NCI-H345 (cell line): ENCODE results near the gene LRP6.
"Not testable (repeated sequence)": the region's sequence is repeated elsewhere in the genome, so short reads cannot be mapped to it uniquely, and the experiment has no call there.

Source experiments
- DNase-seq: peaks from one replicate; lab custom pipeline; 2025; lab: John Stamatoyannopoulos, UW

The LRP6 gene

GRCh38 chr12:12121061-12121460 lies 145.8 kb downstream of the LRP6 start:
- no peak for DNase-seq

GRCh38 chr12:12116677-12117076 lies 150.2 kb downstream of the LRP6 start:
- no peak for DNase-seq

- DNase-seq, result no peak
Measured at GRCh38 chr12:12115514-12115913, 151.3 kb downstream of the LRP6 start.

- DNase-seq, result not testable (repeated sequence)
Measured at GRCh38 chr12:12110923-12111555, 155.8 kb downstream of the LRP6 start.

- no peak for DNase-seq
Measured at GRCh38 chr12:12108441-12109058, 158.3 kb downstream of the LRP6 start.

GRCh38 chr12:12107678-12108077 lies 159.2 kb downstream of the LRP6 start:
- no peak for DNase-seq

GRCh38 chr12:12099102-12099501 lies 167.7 kb downstream of the LRP6 start:
- DNase-seq, result no peak

- DNase-seq, result no peak
Measured at GRCh38 chr12:12098691-12099015, 168.2 kb downstream of the LRP6 start.

- DNase-seq, result no peak
Measured at GRCh38 chr12:12097891-12098690, 168.8 kb downstream of the LRP6 start.

- no peak for DNase-seq
Measured at GRCh38 chr12:12095021-12095420, 171.8 kb downstream of the LRP6 start.

- DNase-seq, result no peak
Measured at GRCh38 chr12:12094481-12094880, 172.4 kb downstream of the LRP6 start.

GRCh38 chr12:12091977-12092663 lies 174.7 kb downstream of the LRP6 start:
- peak; percentile 84 for DNase-seq

GRCh38 chr12:12091071-12091470 lies 175.8 kb downstream of the LRP6 start:
- no peak for DNase-seq

- DNase-seq, result no peak
Measured at GRCh38 chr12:12088761-12089160, 178.1 kb downstream of the LRP6 start.

- no peak for DNase-seq
Measured at GRCh38 chr12:12088147-12088546, 178.7 kb downstream of the LRP6 start.

- no peak for DNase-seq
Measured at GRCh38 chr12:12087693-12088034, 179.2 kb downstream of the LRP6 start.

GRCh38 chr12:12086973-12087692 lies 179.7 kb downstream of the LRP6 start:
- no peak for DNase-seq

GRCh38 chr12:12086362-12086761 lies 180.5 kb downstream of the LRP6 start:
- no peak for DNase-seq

GRCh38 chr12:12083688-12084087 lies 183.2 kb downstream of the LRP6 start:
- DNase-seq, result no peak

GRCh38 chr12:12081836-12082497 lies 184.9 kb downstream of the LRP6 start:
- DNase-seq, result peak; percentile 12

- no peak for DNase-seq
Measured at GRCh38 chr12:12079291-12079690, 187.6 kb downstream of the LRP6 start.
